ENCODE data around the gene C5.

C5 gene

GRCh38 chr9:120919843-120920805 is 130.0 kb downstream of the C5 start:
- H4K8ac ChIP-seq (ENCODE audit: low read depth, low read length) = no peak overlapping the region
- no peak overlapping the region for H2BK12ac ChIP-seq (ENCODE audit: low read length)
- peak overlapping the region; percentile 21 for H3K9ac ChIP-seq (ENCODE audit: low read length)
- H3K4me1 ChIP-seq (ENCODE audit: control insufficient read depth in 1 of 2, insufficient read depth in 2 of 2, low read length in 2 of 2) = peaks cover 14 to 16% of the 10 kb centered on the region in 2 experiments
- no peak overlapping the region for H3K23ac ChIP-seq (ENCODE audit: low read length)
- no peaks in the 10 kb centered on the region for H3K79me2 ChIP-seq (ENCODE audit: control insufficient read depth, insufficient read depth, low read length, poor library complexity)
- no peak overlapping the region for H2AK5ac ChIP-seq (ENCODE audit: low read length)
- H4K91ac ChIP-seq (ENCODE audit: low read depth, low read length) = peak overlapping the region; percentile 7
- H3K4me3 ChIP-seq (ENCODE audit: low read depth, low read length) = no peak overlapping the region
- H3K4me2 ChIP-seq (ENCODE audit: low read length) = no peak overlapping the region
- no CpG with 5 or more reads among the region's 6 CpGs for WGBS (ENCODE audit: extremely low coverage, insufficient coverage, insufficient read length)
- H3K79me1 ChIP-seq (ENCODE audit: low read length) = no peaks in the 10 kb centered on the region
- no peaks in the 10 kb centered on the region for H3K36me3 ChIP-seq (ENCODE audit: control insufficient read depth in 1 of 2, insufficient read depth in 2 of 2, low read length in 2 of 2)
- H3K27ac ChIP-seq (ENCODE audit: low read depth, low read length) = no peak overlapping the region
- no peak overlapping the region for H2BK5ac ChIP-seq (ENCODE audit: low read depth, low read length, poor library complexity)
- H4K12ac ChIP-seq (ENCODE audit: low read depth, low read length) = no peak overlapping the region
- no peak overlapping the region for H2AFZ ChIP-seq (ENCODE audit: insufficient read depth, low read length, poor library complexity)
- no peak overlapping the region for H2BK120ac ChIP-seq (ENCODE audit: insufficient read depth, low read length, poor library complexity)
- no peaks in the 10 kb centered on the region for H3K27me3 ChIP-seq (ENCODE audit: insufficient read depth, low read length)
- no peak overlapping the region for H3K18ac ChIP-seq (ENCODE audit: low read length)
- no peak overlapping the region for H3K4ac ChIP-seq (ENCODE audit: low read depth, low read length)
- no peak overlapping the region for H3K14ac ChIP-seq (ENCODE audit: low read length)
- no peak for DNase-seq
- peaks cover 1% of the 10 kb centered on the region for H3K9me3 ChIP-seq (ENCODE audit: insufficient read depth, low read depth, low read length)

GRCh38 chr9:120918931-120919842 is 130.9 kb downstream of the C5 start:
- H3K27me3 ChIP-seq (ENCODE audit: insufficient read depth, low read length) = no peaks in the 10 kb centered on the region
- H2AFZ ChIP-seq (ENCODE audit: insufficient read depth, low read length, poor library complexity) = no peak overlapping the region
- peak overlapping the region; percentile 0 for H3K14ac ChIP-seq (ENCODE audit: low read length)
- no peak overlapping the region for H3K4me2 ChIP-seq (ENCODE audit: low read length)
- no peak overlapping the region for H2AK5ac ChIP-seq (ENCODE audit: low read length)
- H2BK5ac ChIP-seq (ENCODE audit: low read depth, low read length, poor library complexity) = no peak overlapping the region
- no peak overlapping the region for H3K9ac ChIP-seq (ENCODE audit: low read length)
- DNase-seq = no peak
- no peaks in the 10 kb centered on the region for H3K79me1 ChIP-seq (ENCODE audit: low read length)
- H4K91ac ChIP-seq (ENCODE audit: low read depth, low read length) = peak overlapping the region; percentile 7
- H4K12ac ChIP-seq (ENCODE audit: low read depth, low read length) = no peak overlapping the region
- no peaks in the 10 kb centered on the region for H3K36me3 ChIP-seq (ENCODE audit: control insufficient read depth in 1 of 2, insufficient read depth in 2 of 2, low read length in 2 of 2)
- no CpG with 5 or more reads among the region's 20 CpGs for WGBS (ENCODE audit: extremely low coverage, insufficient coverage, insufficient read length)
- H3K4me3 ChIP-seq (ENCODE audit: low read depth, low read length) = no peak overlapping the region
- H3K9me3 ChIP-seq (ENCODE audit: insufficient read depth, low read depth, low read length) = peaks cover 1% of the 10 kb centered on the region
- H3K4ac ChIP-seq (ENCODE audit: low read depth, low read length) = no peak overlapping the region
- H3K27ac ChIP-seq (ENCODE audit: low read depth, low read length) = peak overlapping the region; percentile 23
- H2BK120ac ChIP-seq (ENCODE audit: insufficient read depth, low read length, poor library complexity) = peak overlapping the region; percentile 5
- H3K18ac ChIP-seq (ENCODE audit: low read length) = no peak overlapping the region
- peak overlapping the region; percentile 30 for H4K8ac ChIP-seq (ENCODE audit: low read depth, low read length)
- peaks cover 14 to 16% of the 10 kb centered on the region in 2 experiments for H3K4me1 ChIP-seq (ENCODE audit: control insufficient read depth in 1 of 2, insufficient read depth in 2 of 2, low read length in 2 of 2)
- peak overlapping the region; percentile 7 for H2BK12ac ChIP-seq (ENCODE audit: low read length)
- no peaks in the 10 kb centered on the region for H3K79me2 ChIP-seq (ENCODE audit: control insufficient read depth, insufficient read depth, low read length, poor library complexity)
- no peak overlapping the region for H3K23ac ChIP-seq (ENCODE audit: low read length)

GRCh38 chr9:120917929-120918762 is 131.9 kb downstream of the C5 start:
- Histone ChIP-seq H3K14ac (ENCODE audit: low read length) (peak overlapping the region; percentile 0), H4K12ac (ENCODE audit: low read depth, low read length) (no peak overlapping the region), H2AK5ac (ENCODE audit: low read length) (no peak overlapping the region), H3K23ac (ENCODE audit: low read length) (no peak overlapping the region), H3K4me2 (ENCODE audit: low read length) (no peak overlapping the region), H3K27me3 (ENCODE audit: insufficient read depth, low read length) (no peaks in the 10 kb centered on the region), H3K4ac (ENCODE audit: low read depth, low read length) (peak overlapping the region; percentile 9), H3K27ac (ENCODE audit: low read depth, low read length) (no peak overlapping the region), H3K79me1 (ENCODE audit: low read length) (no peaks in the 10 kb centered on the region), H2AFZ (ENCODE audit: insufficient read depth, low read length, poor library complexity) (no peak overlapping the region), H3K4me1 (ENCODE audit: control insufficient read depth in 1 of 2, insufficient read depth in 2 of 2, low read length in 2 of 2) (peaks cover 14 to 16% of the 10 kb centered on the region in 2 experiments), H3K9ac (ENCODE audit: low read length) (no peak overlapping the region), H3K9me3 (ENCODE audit: insufficient read depth, low read depth, low read length) (peaks cover 1% of the 10 kb centered on the region), H4K8ac (ENCODE audit: low read depth, low read length) (peak overlapping the region; percentile 30), H3K36me3 (ENCODE audit: control insufficient read depth in 1 of 2, insufficient read depth in 2 of 2, low read length in 2 of 2) (no peaks in the 10 kb centered on the region), H3K18ac (ENCODE audit: low read length) (no peak overlapping the region), H2BK5ac (ENCODE audit: low read depth, low read length, poor library complexity) (no peak overlapping the region), H2BK120ac (ENCODE audit: insufficient read depth, low read length, poor library complexity) (no peak overlapping the region), H4K91ac (ENCODE audit: low read depth, low read length) (no peak overlapping the region), H2BK12ac (ENCODE audit: low read length) (no peak overlapping the region), H3K4me3 (ENCODE audit: low read depth, low read length) (no peak overlapping the region), H3K79me2 (ENCODE audit: control insufficient read depth, insufficient read depth, low read length, poor library complexity) (no peaks in the 10 kb centered on the region)
- WGBS (ENCODE audit: extremely low coverage, insufficient coverage, insufficient read length) = no CpG with 5 or more reads among the region's 4 CpGs
- DNase-seq = no peak

Data from trophoblast cell (in vitro differentiated cells and primary cell).